NB4 (cell line): ENCODE results near the gene SPAAR.

Experiments used
- DNase-seq: peaks from one replicate; pipeline ENCODE4 v3.0.0; 2010; ENCODE audit warnings: low read depth
- H3K4me3 ChIP-seq: one replicate; pipeline ENCODE4 v1.5.1; 2011; ENCODE audit warnings: mild to moderate bottlenecking, low read depth, low read length, moderate library complexity
- MYC ChIP-seq: IDR thresholded peaks from 2 replicates; pipeline ENCODE4 v1.6.1; 2011; ENCODE audit warnings: low read depth, low read length
- POLR2A ChIP-seq: IDR thresholded peaks from 2 replicates; pipeline ENCODE4 v1.6.1; 2011; ENCODE audit warnings: mild to moderate bottlenecking; ENCODE audit not compliant: insufficient read length; ENCODE audit errors: extremely low read depth
- TF ChIP-seq, protein P1 (sequence below): IDR thresholded peaks from one replicate; pipeline ENCODE4 v1.5.1; 2012; ENCODE audit warnings: low read depth, low read length
- TF ChIP-seq, protein P2 (sequence below): IDR thresholded peaks from 2 replicates; pipeline ENCODE4 v1.6.1; 2011; ENCODE audit warnings: low read depth, low read length

SPAAR gene

DNA sequence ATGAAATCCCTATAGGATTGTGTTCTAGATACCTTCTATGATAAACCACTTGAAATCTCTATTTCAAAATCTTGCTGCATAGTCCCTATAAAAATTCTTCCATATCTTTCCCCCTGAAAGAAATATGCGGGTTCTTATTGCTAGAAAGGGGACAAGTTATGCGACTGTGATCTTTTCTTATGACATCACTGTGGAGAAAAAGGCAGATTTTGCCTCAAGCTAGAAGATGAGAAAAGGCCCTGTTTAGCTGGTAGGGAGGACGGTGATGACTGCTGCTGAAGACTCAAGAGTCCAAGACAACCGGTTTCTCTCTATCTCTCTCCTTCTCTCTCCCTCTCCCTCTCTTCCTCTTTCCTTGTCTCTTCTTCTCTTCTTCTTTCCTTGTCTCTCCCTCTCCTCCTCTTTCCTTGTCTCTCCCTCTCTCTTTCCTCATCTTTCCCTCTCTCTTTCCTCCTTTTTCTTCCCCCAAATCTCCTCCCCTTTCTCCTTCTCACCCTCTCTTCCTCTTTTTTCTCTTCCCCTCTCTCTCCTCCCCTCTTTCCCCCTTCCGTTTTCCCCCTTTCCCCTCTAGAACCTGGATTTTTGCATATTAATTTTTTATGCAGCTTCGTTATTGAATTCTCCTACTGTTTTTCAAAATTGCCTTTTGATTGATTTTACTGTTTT lies 43.4 kb downstream of the SPAAR start:
- H3K4me3 ChIP-seq, result no peak overlapping the region
- TF ChIP-seq MYC (no peak), POLR2A (no peak)
- TF ChIP-seq, protein P1, sequence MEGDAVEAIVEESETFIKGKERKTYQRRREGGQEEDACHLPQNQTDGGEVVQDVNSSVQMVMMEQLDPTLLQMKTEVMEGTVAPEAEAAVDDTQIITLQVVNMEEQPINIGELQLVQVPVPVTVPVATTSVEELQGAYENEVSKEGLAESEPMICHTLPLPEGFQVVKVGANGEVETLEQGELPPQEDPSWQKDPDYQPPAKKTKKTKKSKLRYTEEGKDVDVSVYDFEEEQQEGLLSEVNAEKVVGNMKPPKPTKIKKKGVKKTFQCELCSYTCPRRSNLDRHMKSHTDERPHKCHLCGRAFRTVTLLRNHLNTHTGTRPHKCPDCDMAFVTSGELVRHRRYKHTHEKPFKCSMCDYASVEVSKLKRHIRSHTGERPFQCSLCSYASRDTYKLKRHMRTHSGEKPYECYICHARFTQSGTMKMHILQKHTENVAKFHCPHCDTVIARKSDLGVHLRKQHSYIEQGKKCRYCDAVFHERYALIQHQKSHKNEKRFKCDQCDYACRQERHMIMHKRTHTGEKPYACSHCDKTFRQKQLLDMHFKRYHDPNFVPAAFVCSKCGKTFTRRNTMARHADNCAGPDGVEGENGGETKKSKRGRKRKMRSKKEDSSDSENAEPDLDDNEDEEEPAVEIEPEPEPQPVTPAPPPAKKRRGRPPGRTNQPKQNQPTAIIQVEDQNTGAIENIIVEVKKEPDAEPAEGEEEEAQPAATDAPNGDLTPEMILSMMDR, result no peak
- TF ChIP-seq, protein P2, sequence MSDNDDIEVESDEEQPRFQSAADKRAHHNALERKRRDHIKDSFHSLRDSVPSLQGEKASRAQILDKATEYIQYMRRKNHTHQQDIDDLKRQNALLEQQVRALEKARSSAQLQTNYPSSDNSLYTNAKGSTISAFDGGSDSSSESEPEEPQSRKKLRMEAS, result no peak
- DNase-seq, result no peak

DNA sequence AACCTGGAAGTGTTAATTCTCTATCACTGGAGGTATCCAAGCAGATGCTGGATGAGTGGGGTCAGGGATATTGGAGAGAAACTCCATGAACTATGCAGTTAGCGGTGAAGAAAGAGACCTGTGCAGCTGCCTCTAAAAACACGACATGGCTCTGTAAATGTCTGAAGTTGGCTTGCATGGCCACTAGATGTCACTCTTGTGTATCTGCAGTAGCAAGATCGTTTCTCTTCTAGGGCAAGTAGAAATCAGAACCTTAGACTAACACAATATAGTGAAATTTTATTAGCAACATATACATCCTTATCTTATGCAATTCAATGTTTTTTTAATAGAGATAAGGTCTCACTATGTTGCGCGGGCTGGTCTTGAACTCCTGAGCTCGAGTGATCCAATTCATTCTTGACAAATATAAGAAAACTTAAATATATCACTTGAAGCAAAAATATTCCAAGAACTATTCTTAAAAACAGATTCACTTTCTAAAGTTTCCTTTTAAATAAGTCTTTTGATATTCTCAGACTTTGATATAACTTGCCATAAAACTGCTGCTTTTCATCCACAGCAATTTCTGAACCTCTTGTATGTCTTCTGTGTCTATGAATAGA lies 45.8 kb downstream of the SPAAR start:
- TF ChIP-seq, protein P2, result no peak
- TF ChIP-seq POLR2A (no peak), MYC (no peak)
- TF ChIP-seq, protein P1, result peak; percentile 57
- H3K4me3 ChIP-seq, result no peak overlapping the region
- DNase-seq, result peak; percentile 67

DNA sequence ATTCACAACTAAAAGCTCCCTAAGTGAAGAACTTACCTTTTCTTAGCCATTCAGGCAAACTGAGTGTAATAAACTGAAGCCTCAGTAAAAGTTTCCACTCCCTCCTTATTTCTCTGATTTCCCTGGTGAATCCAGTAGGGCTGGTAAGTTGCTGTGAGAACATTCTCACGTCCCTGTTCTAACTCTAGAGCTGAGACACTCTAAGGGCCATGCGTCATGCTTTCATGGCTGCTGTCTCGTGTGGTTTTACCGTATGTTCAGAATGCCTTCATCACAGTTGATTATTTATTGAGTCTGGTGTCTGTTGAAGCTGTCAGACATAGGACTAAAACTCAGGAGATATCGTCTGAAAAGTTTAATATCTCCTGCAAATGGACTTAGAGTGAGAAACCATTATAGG lies 47.4 kb downstream of the SPAAR start:
- no peak for DNase-seq
- H3K4me3 ChIP-seq, result no peak overlapping the region
- no peak for TF ChIP-seq POLR2A
- TF ChIP-seq, protein P1, result no peak
- TF ChIP-seq MYC, result no peak
- TF ChIP-seq, protein P2, result no peak

DNA sequence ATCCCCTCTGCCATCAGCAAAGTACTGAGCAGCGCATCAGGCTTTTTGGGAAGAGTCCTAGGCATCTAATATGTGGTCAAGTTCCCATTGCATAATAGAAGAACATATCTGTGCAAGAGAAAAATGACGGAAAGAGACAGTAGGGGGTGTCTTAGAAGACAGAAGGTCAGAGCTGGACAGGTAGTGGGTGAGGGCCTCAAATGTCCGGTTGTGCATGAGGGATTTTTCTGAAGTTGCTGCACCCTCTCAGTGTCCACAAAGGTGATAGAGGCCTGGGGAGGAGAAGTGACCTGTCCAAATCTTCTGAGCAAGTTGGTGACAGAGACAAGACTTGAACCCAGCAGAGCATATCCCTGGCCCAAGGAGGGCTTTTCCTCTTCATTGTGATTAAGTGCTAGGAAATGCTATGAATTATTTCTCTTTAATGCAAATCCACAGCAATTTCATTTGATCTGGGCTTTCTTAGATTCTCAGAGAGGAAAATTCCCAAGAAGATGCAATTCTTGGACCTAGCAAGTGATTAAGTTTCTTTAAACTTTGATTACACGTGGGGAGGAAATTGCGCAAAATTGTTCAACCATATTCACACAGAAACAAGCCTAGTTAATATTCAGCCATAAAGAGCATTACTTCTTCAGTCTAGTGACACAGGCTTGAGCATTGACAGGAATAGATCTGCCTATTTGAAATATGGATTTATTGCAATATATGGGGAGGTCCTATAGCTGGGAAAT lies 49.0 kb downstream of the SPAAR start, which contains the start of gene OR2S2:
Gene OR2S2, minus strand, starts transcription at position 51 of the 734 bp plus-strand sequence. CDS start 56 bp downstream, outside the sequence.
- no peak for TF ChIP-seq POLR2A
- H3K4me3 ChIP-seq, result no peak within 1 kb of the TSS
- DNase-seq, result peak; percentile 2

DNA sequence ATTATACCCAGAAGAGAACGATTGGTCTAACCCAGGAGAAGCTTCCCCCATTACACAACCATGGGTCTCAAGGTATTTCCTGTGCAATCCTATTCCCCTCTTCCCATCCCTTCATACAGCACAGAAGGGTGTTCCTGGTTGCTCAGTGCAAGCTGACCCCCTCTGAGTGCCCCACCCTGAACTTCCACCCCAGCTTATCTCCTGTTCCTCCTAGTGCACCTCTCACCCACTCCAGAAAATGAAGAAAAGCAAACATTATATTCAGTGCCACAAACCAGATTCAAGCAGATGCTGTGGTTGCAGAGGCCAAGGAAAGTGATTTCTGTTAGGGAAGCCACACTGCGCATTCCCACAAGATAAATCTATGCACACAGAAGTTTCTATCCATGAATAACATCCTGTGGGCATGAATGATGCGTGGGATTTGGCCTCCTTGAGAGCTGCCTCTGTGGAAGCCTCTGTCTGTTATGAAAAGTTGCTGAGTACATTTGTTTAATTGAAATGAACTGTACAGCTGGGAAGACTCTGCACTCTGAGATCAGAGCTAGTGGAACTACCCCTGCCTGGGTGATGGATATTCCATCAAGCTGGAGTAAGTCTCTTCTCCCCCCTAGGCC lies 50.9 kb downstream of the SPAAR start:
- DNase-seq, result no peak
- TF ChIP-seq MYC (no peak), POLR2A (no peak)
- TF ChIP-seq, protein P1, result no peak
- TF ChIP-seq, protein P2, result no peak
- no peak overlapping the region for H3K4me3 ChIP-seq
